GM18858 (cell line): ENCODE measurements around the gene SLC1A2.

Experiments
- ATAC-seq: cut with Tn5 transposase; IDR thresholded peaks from one replicate; pipeline ENCODE4 v1.9.1; 2021; ENCODE audit not compliant: unreplicated experiment

The SLC1A2 gene

GRCh38 chr11:35377262-35377661 is 42.1 kb downstream of the SLC1A2 start:
- ATAC-seq: no peak

GRCh38 chr11:35376613-35377012 is 42.7 kb downstream of the SLC1A2 start:
- no peak for ATAC-seq

GRCh38 chr11:35376118-35376510 is 43.2 kb downstream of the SLC1A2 start:
- no peak for ATAC-seq

- ATAC-seq: no peak
Measured at GRCh38 chr11:35375332-35376117, 43.8 kb downstream of the SLC1A2 start.

- ATAC-seq: no peak
Measured at GRCh38 chr11:35373284-35373933, 45.9 kb downstream of the SLC1A2 start.

GRCh38 chr11:35372565-35373283 is 46.6 kb downstream of the SLC1A2 start:
- no peak for ATAC-seq

- ATAC-seq: no peak
Measured at GRCh38 chr11:35367491-35367890, 51.9 kb downstream of the SLC1A2 start.

GRCh38 chr11:35366798-35367197 is 52.6 kb downstream of the SLC1A2 start:
- no peak for ATAC-seq

- no peak for ATAC-seq
Measured at GRCh38 chr11:35365961-35366360, 53.4 kb downstream of the SLC1A2 start.

GRCh38 chr11:35365395-35365794 is 54.0 kb downstream of the SLC1A2 start:
- ATAC-seq: no peak

GRCh38 chr11:35363854-35364780 is 55.2 kb downstream of the SLC1A2 start:
- no peak for ATAC-seq

- ATAC-seq: no peak
Measured at GRCh38 chr11:35363246-35363801, 56.0 kb downstream of the SLC1A2 start.

- ATAC-seq: no peak
Measured at GRCh38 chr11:35362521-35362980, 56.8 kb downstream of the SLC1A2 start.

GRCh38 chr11:35360055-35360530 is 59.3 kb downstream of the SLC1A2 start:
- no peak for ATAC-seq

GRCh38 chr11:35359321-35360054 is 59.9 kb downstream of the SLC1A2 start:
- no peak for ATAC-seq

GRCh38 chr11:35358391-35358790 is 61.0 kb downstream of the SLC1A2 start:
- ATAC-seq: no peak

GRCh38 chr11:35357923-35358322 is 61.4 kb downstream of the SLC1A2 start:
- no peak for ATAC-seq

- no peak for ATAC-seq
Measured at GRCh38 chr11:35355102-35355749, 64.1 kb downstream of the SLC1A2 start.

- no peak for ATAC-seq
Measured at GRCh38 chr11:35354644-35355043, 64.7 kb downstream of the SLC1A2 start.
